HCT116 (cell line): Measurements from ENCODE around the gene CENPP.

Experiments
- EZH2 ChIP-seq: fragments of 200-600 bp; sonication (generic); IDR thresholded peaks from 2 replicates; pipeline ENCODE4 v1.6.1; 2017; ENCODE audit warnings: antibody characterized with exemption, mixed run types
- EZH2phosphoT487 ChIP-seq: fragments of 200-600 bp; IDR thresholded peaks from 2 replicates; pipeline ENCODE4 v1.6.1; 2018; ENCODE audit warnings: antibody characterized with exemption, borderline replicate concordance
- JUND ChIP-seq: IDR thresholded peaks from 2 replicates; pipeline ENCODE4 v1.6.1; 2012
- POLR2A ChIP-seq: IDR thresholded peaks from 2 replicates; pipeline ENCODE4 v1.7.0; 2011; ENCODE audit warnings: borderline replicate concordance; ENCODE audit not compliant: insufficient read depth, insufficient read length; ENCODE audit errors: extremely low read depth
- POLR2AphosphoS5 ChIP-seq: IDR thresholded peaks from 2 replicates; pipeline ENCODE4 v1.6.1; 2011; ENCODE audit warnings: mild to moderate bottlenecking, low read depth, low read length, moderate library complexity
- SIN3A ChIP-seq: IDR thresholded peaks from 2 replicates; pipeline ENCODE4 v1.6.1; 2012; ENCODE audit warnings: low read depth
- TCF7L2 ChIP-seq: IDR thresholded peaks from 2 replicates; pipeline ENCODE4 v1.7.0; 2011; ENCODE audit warnings: borderline replicate concordance, inconsistent platforms; ENCODE audit not compliant: insufficient read depth, insufficient read length; ENCODE audit errors: extremely low read depth
- ZNF274 ChIP-seq: fragments of 200-500 bp; sonication (Bioruptor generic); IDR thresholded peaks from 2 replicates; pipeline ENCODE4 v1.6.1; 2014; ENCODE audit warnings: mild to moderate bottlenecking, low read depth, low read length, inconsistent platforms
- TF ChIP-seq, protein P1 (sequence below), 3 experiments: fragments of 200-600 bp in 1 of 3; sonication (generic) in 1 of 3; IDR thresholded peaks in 2 of 3; conservative IDR thresholded peaks in 1 of 3; 2 replicates each; pipeline ENCODE4 v1.5.1; 2012 to 2017; ENCODE audit warnings: low read depth in 2 of 3, low read length in 2 of 3, antibody characterized with exemption in 1 of 3, borderline replicate concordance in 1 of 3, control low read depth in 1 of 3, mild to moderate bottlenecking in 1 of 3, mixed read lengths in 1 of 3, mixed run types in 1 of 3, moderate library complexity in 1 of 3; ENCODE audit not compliant: insufficient read depth in 1 of 3
- TF ChIP-seq, protein P2 (sequence below): IDR thresholded peaks from 2 replicates; pipeline ENCODE4 v1.6.1; 2011; ENCODE audit warnings: mild to moderate bottlenecking, low read length, moderate library complexity; ENCODE audit not compliant: insufficient replicate concordance; ENCODE audit errors: extremely low read depth
- TF ChIP-seq, protein P3 (sequence below): IDR thresholded peaks from 2 replicates; pipeline ENCODE4 v1.6.1; 2012; ENCODE audit warnings: low read depth
- TF ChIP-seq, protein P4 (sequence below): IDR thresholded peaks from 2 replicates; pipeline ENCODE4 v1.6.1; 2012

DNA sequence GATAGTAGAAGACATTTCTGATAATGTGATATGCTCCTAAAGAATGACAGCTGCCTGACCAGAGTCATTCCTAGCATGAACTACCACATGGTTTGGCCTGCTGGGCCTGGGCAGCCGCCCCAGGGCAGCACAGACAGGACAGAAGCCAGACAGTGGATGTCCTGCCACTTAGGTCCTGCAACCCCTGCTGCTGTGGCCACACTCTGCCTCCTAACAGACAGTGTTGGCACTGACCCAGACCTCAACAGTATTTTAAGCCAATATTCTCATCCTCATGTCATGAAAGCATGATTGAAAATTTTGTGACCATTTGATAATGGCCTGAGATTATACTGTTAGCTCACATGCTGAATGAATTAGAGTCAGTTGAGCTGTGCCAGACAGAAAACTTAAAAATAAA is 15.8 kb downstream of the CENPP start:
- no peak for TF ChIP-seq EZH2phosphoT487
- TF ChIP-seq, protein P1, sequence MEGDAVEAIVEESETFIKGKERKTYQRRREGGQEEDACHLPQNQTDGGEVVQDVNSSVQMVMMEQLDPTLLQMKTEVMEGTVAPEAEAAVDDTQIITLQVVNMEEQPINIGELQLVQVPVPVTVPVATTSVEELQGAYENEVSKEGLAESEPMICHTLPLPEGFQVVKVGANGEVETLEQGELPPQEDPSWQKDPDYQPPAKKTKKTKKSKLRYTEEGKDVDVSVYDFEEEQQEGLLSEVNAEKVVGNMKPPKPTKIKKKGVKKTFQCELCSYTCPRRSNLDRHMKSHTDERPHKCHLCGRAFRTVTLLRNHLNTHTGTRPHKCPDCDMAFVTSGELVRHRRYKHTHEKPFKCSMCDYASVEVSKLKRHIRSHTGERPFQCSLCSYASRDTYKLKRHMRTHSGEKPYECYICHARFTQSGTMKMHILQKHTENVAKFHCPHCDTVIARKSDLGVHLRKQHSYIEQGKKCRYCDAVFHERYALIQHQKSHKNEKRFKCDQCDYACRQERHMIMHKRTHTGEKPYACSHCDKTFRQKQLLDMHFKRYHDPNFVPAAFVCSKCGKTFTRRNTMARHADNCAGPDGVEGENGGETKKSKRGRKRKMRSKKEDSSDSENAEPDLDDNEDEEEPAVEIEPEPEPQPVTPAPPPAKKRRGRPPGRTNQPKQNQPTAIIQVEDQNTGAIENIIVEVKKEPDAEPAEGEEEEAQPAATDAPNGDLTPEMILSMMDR (IDR thresholded peaks at IDR 0.05 in 2 of 3, conservative IDR thresholded peaks at IDR 0.05 in 1 of 3; ENCODE audit: borderline replicate concordance in 1 of 3, insufficient read depth in 1 of 3, low read depth in 2 of 3, low read length in 2 of 3), result no peak
- TF ChIP-seq JUND, result no peak
- no peak for TF ChIP-seq TCF7L2
- TF ChIP-seq, protein P2, sequence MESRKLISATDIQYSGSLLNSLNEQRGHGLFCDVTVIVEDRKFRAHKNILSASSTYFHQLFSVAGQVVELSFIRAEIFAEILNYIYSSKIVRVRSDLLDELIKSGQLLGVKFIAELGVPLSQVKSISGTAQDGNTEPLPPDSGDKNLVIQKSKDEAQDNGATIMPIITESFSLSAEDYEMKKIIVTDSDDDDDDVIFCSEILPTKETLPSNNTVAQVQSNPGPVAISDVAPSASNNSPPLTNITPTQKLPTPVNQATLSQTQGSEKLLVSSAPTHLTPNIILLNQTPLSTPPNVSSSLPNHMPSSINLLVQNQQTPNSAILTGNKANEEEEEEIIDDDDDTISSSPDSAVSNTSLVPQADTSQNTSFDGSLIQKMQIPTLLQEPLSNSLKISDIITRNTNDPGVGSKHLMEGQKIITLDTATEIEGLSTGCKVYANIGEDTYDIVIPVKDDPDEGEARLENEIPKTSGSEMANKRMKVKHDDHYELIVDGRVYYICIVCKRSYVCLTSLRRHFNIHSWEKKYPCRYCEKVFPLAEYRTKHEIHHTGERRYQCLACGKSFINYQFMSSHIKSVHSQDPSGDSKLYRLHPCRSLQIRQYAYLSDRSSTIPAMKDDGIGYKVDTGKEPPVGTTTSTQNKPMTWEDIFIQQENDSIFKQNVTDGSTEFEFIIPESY, result no peak
- TF ChIP-seq EZH2, result no peak
- TF ChIP-seq POLR2A, result no peak
- TF ChIP-seq POLR2AphosphoS5, result no peak
- no peak for TF ChIP-seq SIN3A
- TF ChIP-seq ZNF274, result no peak
- TF ChIP-seq, protein P3, sequence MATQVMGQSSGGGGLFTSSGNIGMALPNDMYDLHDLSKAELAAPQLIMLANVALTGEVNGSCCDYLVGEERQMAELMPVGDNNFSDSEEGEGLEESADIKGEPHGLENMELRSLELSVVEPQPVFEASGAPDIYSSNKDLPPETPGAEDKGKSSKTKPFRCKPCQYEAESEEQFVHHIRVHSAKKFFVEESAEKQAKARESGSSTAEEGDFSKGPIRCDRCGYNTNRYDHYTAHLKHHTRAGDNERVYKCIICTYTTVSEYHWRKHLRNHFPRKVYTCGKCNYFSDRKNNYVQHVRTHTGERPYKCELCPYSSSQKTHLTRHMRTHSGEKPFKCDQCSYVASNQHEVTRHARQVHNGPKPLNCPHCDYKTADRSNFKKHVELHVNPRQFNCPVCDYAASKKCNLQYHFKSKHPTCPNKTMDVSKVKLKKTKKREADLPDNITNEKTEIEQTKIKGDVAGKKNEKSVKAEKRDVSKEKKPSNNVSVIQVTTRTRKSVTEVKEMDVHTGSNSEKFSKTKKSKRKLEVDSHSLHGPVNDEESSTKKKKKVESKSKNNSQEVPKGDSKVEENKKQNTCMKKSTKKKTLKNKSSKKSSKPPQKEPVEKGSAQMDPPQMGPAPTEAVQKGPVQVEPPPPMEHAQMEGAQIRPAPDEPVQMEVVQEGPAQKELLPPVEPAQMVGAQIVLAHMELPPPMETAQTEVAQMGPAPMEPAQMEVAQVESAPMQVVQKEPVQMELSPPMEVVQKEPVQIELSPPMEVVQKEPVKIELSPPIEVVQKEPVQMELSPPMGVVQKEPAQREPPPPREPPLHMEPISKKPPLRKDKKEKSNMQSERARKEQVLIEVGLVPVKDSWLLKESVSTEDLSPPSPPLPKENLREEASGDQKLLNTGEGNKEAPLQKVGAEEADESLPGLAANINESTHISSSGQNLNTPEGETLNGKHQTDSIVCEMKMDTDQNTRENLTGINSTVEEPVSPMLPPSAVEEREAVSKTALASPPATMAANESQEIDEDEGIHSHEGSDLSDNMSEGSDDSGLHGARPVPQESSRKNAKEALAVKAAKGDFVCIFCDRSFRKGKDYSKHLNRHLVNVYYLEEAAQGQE, result no peak
- TF ChIP-seq, protein P4, sequence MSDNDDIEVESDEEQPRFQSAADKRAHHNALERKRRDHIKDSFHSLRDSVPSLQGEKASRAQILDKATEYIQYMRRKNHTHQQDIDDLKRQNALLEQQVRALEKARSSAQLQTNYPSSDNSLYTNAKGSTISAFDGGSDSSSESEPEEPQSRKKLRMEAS, result no peak
